ENCODE data around the gene DMRT3. TPM values are rescaled to one million over a fixed set of nuclear protein-coding genes. Genes with fewer than 3 reads are reported as not detected.

Gene DMRT3
- total RNA-seq, 4 donors from 2014 or later: 0.34 to 0.75 (median 0.44) TPM; not detected in 1

GRCh38 chr9:982394-983230 is 6.2 kb downstream of the DMRT3 start:
- TF ChIP-seq CTCF (IDR thresholded peaks at IDR 0.05; ENCODE audit: low read depth): no peak

- TF ChIP-seq CTCF (IDR thresholded peaks at IDR 0.05; ENCODE audit: low read depth): no peak
These were observed 17.6 kb downstream of the DMRT3 start for GRCh38 chr9:994005-994404.

- TF ChIP-seq CTCF (IDR thresholded peaks at IDR 0.05; ENCODE audit: low read depth): no peak
These were observed 18.7 kb downstream of the DMRT3 start for GRCh38 chr9:995192-995591.

- no peak for TF ChIP-seq CTCF (IDR thresholded peaks at IDR 0.05; ENCODE audit: low read depth)
These were observed 19.3 kb downstream of the DMRT3 start for GRCh38 chr9:995781-996180.

- TF ChIP-seq CTCF (IDR thresholded peaks at IDR 0.05; ENCODE audit: low read depth): no peak
These were observed 25.4 kb downstream of the DMRT3 start for GRCh38 chr9:1001838-1002237.

- TF ChIP-seq CTCF (IDR thresholded peaks at IDR 0.05; ENCODE audit: low read depth): no peak
These were observed 26.2 kb downstream of the DMRT3 start for GRCh38 chr9:1002678-1003077.

GRCh38 chr9:1005043-1005667 is 28.7 kb downstream of the DMRT3 start:
- TF ChIP-seq CTCF (IDR thresholded peaks at IDR 0.05; ENCODE audit: low read depth): no peak

All from subcutaneous adipose tissue (tissue), 4 donors.